HG03439 (cell line): ENCODE measurements around the gene MYEF2.

Experiments
- ATAC-seq: cut with Tn5 transposase; IDR thresholded peaks from one replicate; pipeline ENCODE4 v1.9.1; 2021; ENCODE audit warnings: mild to moderate bottlenecking, moderate library complexity; ENCODE audit not compliant: unreplicated experiment

The MYEF2 gene

GRCh38 chr15:48089702-48090101 lies 88.4 kb downstream of the MYEF2 start:
- ATAC-seq, result no peak

- no peak for ATAC-seq
Observed at GRCh38 chr15:48087844-48088243, 90.3 kb downstream of the MYEF2 start.

- no peak for ATAC-seq
Observed at GRCh38 chr15:48086576-48086975, 91.5 kb downstream of the MYEF2 start.

DNA sequence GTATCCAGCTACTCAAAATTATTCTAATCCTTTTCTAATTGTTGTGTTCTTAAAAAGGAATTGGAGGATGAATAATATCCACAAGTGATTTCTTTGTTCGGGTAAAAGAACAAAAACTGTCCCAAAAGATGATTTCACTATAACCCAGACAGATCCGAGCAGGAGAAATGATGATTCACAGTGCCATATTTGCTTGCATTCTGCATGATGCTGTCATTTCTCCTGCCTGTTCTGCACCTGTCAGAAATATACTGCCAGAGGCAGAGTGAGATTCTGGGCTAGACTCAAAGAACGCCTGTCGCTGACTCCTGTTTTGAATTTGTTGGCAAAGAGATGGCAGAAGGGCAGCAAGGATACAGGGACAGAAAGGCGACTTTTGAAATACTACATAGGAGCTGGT lies 92.0 kb downstream of the MYEF2 start:
- no peak for ATAC-seq

GRCh38 chr15:48085591-48085930 lies 92.5 kb downstream of the MYEF2 start:
- no peak for ATAC-seq

DNA sequence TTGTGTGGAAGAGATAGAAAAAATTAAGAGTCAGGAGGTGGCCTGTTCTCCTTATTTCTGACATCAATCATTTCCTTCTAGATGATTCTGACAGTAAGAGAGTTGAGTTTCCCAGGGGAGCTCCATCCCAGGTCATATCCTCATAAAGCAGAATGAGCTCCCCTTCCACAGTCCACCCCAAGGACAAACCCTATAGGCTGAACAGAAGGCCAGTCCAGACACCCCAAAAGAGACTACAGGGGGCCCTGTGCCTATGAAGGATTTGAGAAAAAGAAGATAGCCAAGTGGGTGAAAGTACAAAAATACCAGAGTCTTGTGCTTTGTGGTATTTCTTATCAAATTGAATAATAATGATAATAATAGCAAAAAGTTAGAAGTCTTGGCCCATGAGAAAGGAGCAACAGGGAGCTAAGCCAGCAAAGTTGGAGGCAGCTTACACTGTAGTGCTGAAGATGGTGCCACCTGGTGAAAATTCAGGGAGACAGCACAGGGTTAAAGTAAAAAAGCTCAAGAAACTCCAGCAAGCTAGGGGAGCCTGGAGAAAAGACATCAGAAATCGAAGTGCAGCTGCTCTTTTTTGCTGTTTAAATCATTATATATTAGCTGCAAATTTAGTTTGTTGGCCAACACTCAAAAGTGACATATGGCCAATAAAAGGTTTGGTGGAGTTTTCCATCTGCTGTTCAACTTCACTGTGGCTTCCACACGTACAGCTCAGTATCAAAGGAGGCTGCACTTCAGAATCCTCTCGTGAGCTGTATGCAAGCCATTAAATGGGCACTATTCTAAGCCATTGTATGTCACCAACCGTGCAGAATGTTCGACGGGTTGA lies 93.1 kb downstream of the MYEF2 start:
- no peak for ATAC-seq
